GM18867 (cell line): ENCODE measurements around the gene RGL4.
"Not testable (repeated sequence)": the region's sequence is repeated elsewhere in the genome, so short reads cannot be mapped to it uniquely, and the experiment has no call there.

Experiments used
- ATAC-seq: cut with Tn5 transposase; IDR thresholded peaks from one replicate; pipeline ENCODE4 v1.9.1; 2021; ENCODE audit warnings: mild to moderate bottlenecking, moderate library complexity; ENCODE audit not compliant: unreplicated experiment

Gene RGL4

GRCh38 chr22:23728108-23728507 is 37.3 kb downstream of the RGL4 start:
- ATAC-seq = not testable (repeated sequence)

- ATAC-seq = no peak
Measured at GRCh38 chr22:23737696-23738095, 46.9 kb downstream of the RGL4 start.

DNA sequence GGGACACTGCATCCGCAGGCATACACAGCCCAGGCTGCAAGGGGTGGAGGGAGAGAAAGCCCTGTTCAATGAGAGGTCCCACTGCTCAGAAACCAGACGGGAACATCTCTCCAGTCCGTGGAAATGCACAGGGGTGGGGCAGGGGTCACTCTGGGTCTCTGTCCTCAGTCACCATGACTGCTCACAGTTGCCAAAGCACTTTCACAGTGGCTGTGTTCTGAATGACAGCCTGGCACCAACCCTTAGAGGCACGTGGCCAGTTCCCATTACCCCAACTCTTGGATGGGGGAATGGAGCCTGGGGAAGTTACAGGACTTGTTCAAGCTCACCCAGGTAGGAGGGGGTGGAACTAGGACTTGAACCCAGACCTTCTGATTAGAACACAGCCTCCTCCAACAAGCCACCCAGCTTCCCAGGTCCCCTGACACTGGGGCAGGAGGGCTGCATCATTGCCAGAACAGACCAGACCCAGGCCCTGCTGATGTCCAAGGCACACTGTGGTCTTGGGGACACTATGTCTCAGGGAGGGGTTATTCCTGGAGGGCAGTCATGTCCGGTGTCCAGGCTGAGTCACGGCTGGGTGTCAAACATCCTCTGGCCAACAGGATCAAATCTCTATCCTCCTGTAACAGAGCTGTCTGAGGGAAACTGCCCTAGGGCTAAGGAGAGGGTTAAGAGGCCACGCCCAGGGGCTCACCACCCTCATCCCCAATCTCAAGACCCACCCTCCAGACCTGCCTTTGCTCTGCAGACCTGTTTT is 51.9 kb downstream of the RGL4 start:
- no peak for ATAC-seq

GRCh38 chr22:23743303-23743705 is 52.5 kb downstream of the RGL4 start:
- no peak for ATAC-seq

- no peak for ATAC-seq
Measured at GRCh38 chr22:23744001-23744400, 53.2 kb downstream of the RGL4 start.

DNA sequence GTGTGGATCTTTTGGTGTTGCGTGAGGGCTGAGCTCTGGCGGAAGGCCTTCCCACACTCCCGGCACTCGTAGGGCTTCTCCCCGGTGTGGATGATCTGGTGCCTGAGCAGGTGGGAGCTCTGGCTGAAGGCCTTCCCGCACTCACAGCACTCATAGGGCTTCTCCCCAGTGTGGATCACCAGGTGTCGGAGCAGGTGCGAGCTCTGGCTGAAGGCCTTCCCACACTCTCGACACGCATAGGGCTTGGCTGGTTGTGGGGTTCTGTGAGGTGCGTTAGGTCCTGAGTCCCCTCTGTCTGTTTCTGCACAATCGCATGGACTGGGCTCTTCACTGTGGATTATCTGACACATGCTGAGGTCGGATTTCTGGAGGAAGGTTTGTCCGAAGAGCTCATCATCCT is 53.7 kb downstream of the RGL4 start:
- no peak for ATAC-seq

GRCh38 chr22:23745791-23746190 is 55.0 kb downstream of the RGL4 start:
- ATAC-seq = no peak
